GM18907 (cell line): ENCODE data around the gene PRMT9.
A peak's percentile ranks its signal among the peaks of the same experiment; 100 is the strongest.

Experiments
- ATAC-seq: cut with Tn5 transposase; IDR thresholded peaks from one replicate; pipeline ENCODE4 v1.9.1; 2021; ENCODE audit warnings: mild to moderate bottlenecking, moderate library complexity; ENCODE audit not compliant: unreplicated experiment

The PRMT9 gene

GRCh38 chr4:147625733-147626132 lies 58.2 kb downstream of the PRMT9 start:
- no peak for ATAC-seq

- ATAC-seq: no peak
Observed at GRCh38 chr4:147620315-147620714, 63.6 kb downstream of the PRMT9 start.

- ATAC-seq: peak; percentile 19
Observed at GRCh38 chr4:147617841-147618691, 65.9 kb downstream of the PRMT9 start.

- ATAC-seq: peak; percentile 100
Observed at GRCh38 chr4:147617173-147617840, 66.7 kb downstream of the PRMT9 start, which contains the start of gene TMEM184C. Gene TMEM184C, plus strand, starts transcription at chr4:147617397. Its CDS starts 560 bp downstream, at chr4:147617957.

GRCh38 chr4:147616849-147617172 lies 67.2 kb downstream of the PRMT9 start:
- ATAC-seq: peak; percentile 21

- no peak for ATAC-seq
Observed at GRCh38 chr4:147610686-147611085, 73.3 kb downstream of the PRMT9 start.

GRCh38 chr4:147607471-147607870 lies 76.5 kb downstream of the PRMT9 start:
- ATAC-seq: no peak

- ATAC-seq: no peak
Observed at GRCh38 chr4:147605499-147605898, 78.5 kb downstream of the PRMT9 start.

GRCh38 chr4:147599769-147600168 lies 84.2 kb downstream of the PRMT9 start:
- ATAC-seq: no peak

- no peak for ATAC-seq
Observed at GRCh38 chr4:147599206-147599605, 84.8 kb downstream of the PRMT9 start.

- no peak for ATAC-seq
Observed at GRCh38 chr4:147597561-147597960, 86.4 kb downstream of the PRMT9 start.

- no peak for ATAC-seq
Observed at GRCh38 chr4:147596981-147597380, 87.0 kb downstream of the PRMT9 start.

- ATAC-seq: no peak
Observed at GRCh38 chr4:147596377-147596776, 87.6 kb downstream of the PRMT9 start.

GRCh38 chr4:147594578-147594977 lies 89.4 kb downstream of the PRMT9 start:
- no peak for ATAC-seq

- ATAC-seq: no peak
Observed at GRCh38 chr4:147594107-147594506, 89.9 kb downstream of the PRMT9 start.

GRCh38 chr4:147591106-147591505 lies 92.9 kb downstream of the PRMT9 start:
- no peak for ATAC-seq

GRCh38 chr4:147590249-147590920 lies 93.6 kb downstream of the PRMT9 start:
- peak; percentile 52 for ATAC-seq

- no peak for ATAC-seq
Observed at GRCh38 chr4:147589586-147589985, 94.4 kb downstream of the PRMT9 start.
